MCF 10A (cell line): ENCODE data around the gene CDC25B. TPM values are rescaled to one million over a fixed set of nuclear protein-coding genes. Genes with fewer than 3 reads are reported as not detected.

Experiments used
- BruUV-seq: library from RNA; stranded (reverse); fragments of 400-500 nt; replicated peaks from 2 replicates; lab custom pipeline; 2021; lab: Mats Ljungman, UMichigan
- CTCF ChIA-PET: fragments of 300-600 bp; sonication (Branson Sonifier 250); formaldehyde crosslinking; extraction: SDS; loops from one replicate; lab custom pipeline; 2021; ENCODE audit warnings: antibody characterized with exemption, inconsistent platforms; lab: Yijun Ruan, JAX
- POLR2A ChIA-PET: fragments of 300-600, 350-650 bp; sonication (Branson Sonifier 250); formaldehyde crosslinking; extraction: SDS; loops from one replicate; lab custom pipeline; 2020; ENCODE audit warnings: antibody characterized with exemption, inconsistent platforms; lab: Yijun Ruan, JAX
- DNase-seq: peaks from one replicate; pipeline ENCODE4 v3.0.0-alpha.2; 2018; ENCODE audit not compliant: unreplicated experiment
- H3K27ac Mint-ChIP-seq: one replicate; pipeline ENCODE4 v1.8.0; 2022; ENCODE audit warnings: mild to moderate bottlenecking, low read depth, mixed read lengths; ENCODE audit not compliant: unreplicated experiment
- H3K27me3 Mint-ChIP-seq: one replicate; pipeline ENCODE4 v1.8.0; 2022; ENCODE audit warnings: mixed read lengths; ENCODE audit not compliant: insufficient read depth, unreplicated experiment
- H3K36me3 Mint-ChIP-seq: one replicate; pipeline ENCODE4 v1.8.0; 2022; ENCODE audit warnings: mild to moderate bottlenecking, moderate library complexity, mixed read lengths; ENCODE audit not compliant: insufficient read depth, unreplicated experiment
- H3K4me1 Mint-ChIP-seq: one replicate; pipeline ENCODE4 v1.8.0; 2022; ENCODE audit warnings: mixed read lengths; ENCODE audit not compliant: insufficient read depth, unreplicated experiment
- H3K4me3 Mint-ChIP-seq: one replicate; pipeline ENCODE4 v1.8.0; 2022; ENCODE audit warnings: mild to moderate bottlenecking, moderate library complexity, mixed read lengths; ENCODE audit not compliant: unreplicated experiment
- H3K9me3 Mint-ChIP-seq: one replicate; pipeline ENCODE4 v1.8.0; 2022; ENCODE audit warnings: mixed read lengths; ENCODE audit not compliant: unreplicated experiment
- CTCF ChIP-seq: fragments of 200-600 bp; IDR thresholded peaks from one replicate; pipeline ENCODE4 v1.8.0; 2022; ENCODE audit warnings: antibody characterized with exemption, mild to moderate bottlenecking; ENCODE audit not compliant: unreplicated experiment
- intact Hi-C: fragments of 100-400 bp; cut with micrococcal nuclease; formaldehyde crosslinking; loops from 2 replicates; pipeline ENCODE4 v1.14.1; 2022
- total RNA-seq: library from RNA; stranded (reverse); gene quantifications from 2 replicates; pipeline ENCODE4 v1.2.3, GENCODE V29; 2022

CDC25B gene
- total RNA-seq, 1 experiment from 2014 or later = 134 TPM

- no peak overlapping the region for H3K4me3 Mint-ChIP-seq
- H3K27ac Mint-ChIP-seq = no peak overlapping the region
- CTCF ChIA-PET = interaction anchor here (0.5 to 10.7 kb wide), 3 partner anchors 13 to 381 kb away, joined by 4 to 231 read pairs (median 5); partner anchors contain the start of genes CENPB and SPEF1
These were observed 19.7 kb downstream of the CDC25B start for GRCh38 chr20:3815703-3816315.

GRCh38 chr20:3818155-3819151 is 22.3 kb downstream of the CDC25B start:
- Mint-ChIP-seq H3K4me3 (no peak overlapping the region), H3K4me1 (peaks cover 19% of the 10 kb centered on the region), H3K36me3 (peaks cover 8% of the 10 kb centered on the region), H3K9me3 (no peaks in the 10 kb centered on the region), H3K27me3 (no peaks in the 10 kb centered on the region), H3K27ac (peak overlapping the region; percentile 63)
- BruUV-seq = no TSS peak
- intact Hi-C loops = no loop called here
- CTCF ChIA-PET = interaction anchor here (0.5 to 10.7 kb wide), 27 partner anchors 8 to 357 kb away, joined by 3 to 231 read pairs (median 4); partner anchors contain the start of genes ADISSP, CDC25B, CENPB and SPEF1
- DNase-seq = peak; percentile 94
- peak; percentile 55 for TF ChIP-seq CTCF
- POLR2A ChIA-PET = interaction anchor here (0.7 to 4.1 kb wide), 8 partner anchors 20 to 208 kb away, joined by 3 to 56 read pairs (median 8); partner anchors contain the start of genes ADISSP, CDC25B and MAVS

More at GRCh38 chr20:3815703-3816315, 19.7 kb downstream of the CDC25B start:
- intact Hi-C loops = no loop called here
- Mint-ChIP-seq H3K4me1 (peaks cover 35% of the 10 kb centered on the region), H3K9me3 (no peaks in the 10 kb centered on the region), H3K36me3 (peaks cover 12% of the 10 kb centered on the region), H3K27me3 (no peaks in the 10 kb centered on the region)
- no TSS peak for BruUV-seq
- POLR2A ChIA-PET = interaction anchor here (0.7 kb wide), 1 partner anchor 30 kb away, joined by 3 read pairs; no protein-coding TSS in a partner anchor
- TF ChIP-seq CTCF = no peak
- DNase-seq = no peak

GRCh38 chr20:3819411-3820047 is 23.4 kb downstream of the CDC25B start:
- BruUV-seq = TSS peak; percentile 19
- Mint-ChIP-seq H3K4me1 (peaks cover 19% of the 10 kb centered on the region), H3K9me3 (no peaks in the 10 kb centered on the region), H3K36me3 (peaks cover 11% of the 10 kb centered on the region), H3K4me3 (peak overlapping the region; percentile 93), H3K27ac (peak overlapping the region; percentile 96), H3K27me3 (no peaks in the 10 kb centered on the region)
- CTCF ChIA-PET = interaction anchor here (0.6 to 10.7 kb wide), 27 partner anchors 16 to 358 kb away, joined by 3 to 231 read pairs (median 5); partner anchors contain the start of genes ADISSP, CDC25B, CENPB and MAVS
- intact Hi-C loops = loop anchor here (1.0 to 2.0 kb wide), 6 partner anchors 23 to 103 kb away; partner anchors contain the start of genes CDC25B, CENPB and MAVS
- POLR2A ChIA-PET = interaction anchor here (0.7 to 4.1 kb wide), 14 partner anchors 13 to 342 kb away, joined by 3 to 64 read pairs (median 7); partner anchors contain the start of genes ADISSP, CDC25B and MAVS
- TF ChIP-seq CTCF = no peak
- DNase-seq = no peak
